ENCODE measurements around the gene ACADVL.
"Not testable (repeated sequence)": the region's sequence is repeated elsewhere in the genome, so short reads cannot be mapped to it uniquely, and the experiment has no call there.

ACADVL gene

DNA sequence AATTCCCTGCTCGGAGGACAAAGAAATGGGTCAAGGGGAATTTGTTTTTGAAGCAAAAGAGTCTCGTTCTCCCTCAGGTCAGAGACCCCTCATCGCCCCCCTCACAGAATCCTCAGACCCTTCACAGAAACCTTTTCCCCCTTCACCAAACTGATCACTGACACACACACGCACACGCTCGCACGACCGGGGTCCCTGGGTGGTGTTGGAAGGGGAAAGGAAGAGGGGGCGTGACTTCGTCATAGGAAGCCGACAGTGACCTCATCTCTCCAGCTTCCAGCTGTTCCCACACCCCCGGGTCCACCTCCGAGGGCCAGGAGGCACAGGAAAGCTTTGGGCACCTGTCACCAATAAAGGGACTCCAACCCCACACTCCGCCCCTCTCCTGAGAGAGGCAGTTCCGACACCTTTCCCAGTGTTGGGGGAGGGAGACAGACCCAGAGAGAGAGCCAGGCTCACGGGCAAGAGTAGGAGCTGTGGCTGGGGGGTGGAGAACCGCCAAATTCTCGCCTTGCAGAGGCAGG, 41.7 kb upstream of the ACADVL start:
- Histone ChIP-seq H3K27me3 (ENCODE audit: control insufficient read depth in 5 of 5, insufficient read depth in 4 of 5, low read length in 5 of 5) (peaks cover 15 to 35% (median 24%) of the 10 kb centered on the region in 5 donors), H3K4me1 (ENCODE audit: control insufficient read depth in 5 of 5, insufficient read depth in 5 of 5, low read length in 5 of 5) (peaks cover 2 to 24% (median 24%) of the 10 kb centered on the region in 5 donors), H3K27ac (ENCODE audit: low read depth, low read length) (no peak overlapping the region), H3K36me3 (ENCODE audit: control insufficient read depth in 5 of 5, insufficient read depth in 5 of 5, low read length in 5 of 5) (no peaks in the 10 kb centered on the region), H3K9me3 (ENCODE audit: control insufficient read depth in 5 of 5, low read length in 5 of 5) (no peaks in the 10 kb centered on the region), H3K9ac (ENCODE audit: low read length in 5 of 5) (peak overlapping the region in 3 of 5 donors; percentile 35 to 54 (median 53)), H3K4me3 (ENCODE audit: low read depth in 1 of 5, low read length in 5 of 5) (peak overlapping the region in 4 of 5 donors; percentile 43 to 64 (median 56))

DNA sequence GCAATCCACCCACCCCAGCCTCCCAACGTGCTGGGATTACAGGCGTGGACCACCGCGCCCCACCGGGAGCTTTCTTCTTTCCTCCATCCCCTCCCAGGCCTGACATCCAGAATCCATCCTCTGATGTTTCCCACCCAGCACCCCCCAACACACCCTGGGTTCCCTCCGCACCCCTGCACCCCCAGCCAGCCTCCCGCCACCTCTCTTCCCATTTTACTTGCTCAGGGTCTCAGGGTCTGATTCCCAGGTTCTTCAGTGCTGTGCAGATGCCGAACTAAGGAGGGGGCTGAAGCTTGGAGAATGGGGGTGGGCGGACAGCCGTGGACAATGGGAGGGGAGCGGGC, 40.8 kb upstream of the ACADVL start:
- H3K9me3 ChIP-seq (ENCODE audit: control insufficient read depth in 5 of 5, low read length in 5 of 5) = no peaks in the 10 kb centered on the region
- no peaks in the 10 kb centered on the region for H3K36me3 ChIP-seq (ENCODE audit: control insufficient read depth in 5 of 5, insufficient read depth in 5 of 5, low read length in 5 of 5)
- H3K27me3 ChIP-seq (ENCODE audit: control insufficient read depth in 5 of 5, insufficient read depth in 4 of 5, low read length in 5 of 5) = peaks cover 15 to 35% (median 24%) of the 10 kb centered on the region in 5 donors
- no peak overlapping the region for H3K9ac ChIP-seq (ENCODE audit: low read length in 5 of 5)
- no peak overlapping the region for H3K27ac ChIP-seq (ENCODE audit: low read depth, low read length)
- H3K4me1 ChIP-seq (ENCODE audit: control insufficient read depth in 5 of 5, insufficient read depth in 5 of 5, low read length in 5 of 5) = peaks cover 2 to 22% (median 21%) of the 10 kb centered on the region in 5 donors
- H3K4me3 ChIP-seq (ENCODE audit: low read depth in 1 of 5, low read length in 5 of 5) = no peak overlapping the region

DNA sequence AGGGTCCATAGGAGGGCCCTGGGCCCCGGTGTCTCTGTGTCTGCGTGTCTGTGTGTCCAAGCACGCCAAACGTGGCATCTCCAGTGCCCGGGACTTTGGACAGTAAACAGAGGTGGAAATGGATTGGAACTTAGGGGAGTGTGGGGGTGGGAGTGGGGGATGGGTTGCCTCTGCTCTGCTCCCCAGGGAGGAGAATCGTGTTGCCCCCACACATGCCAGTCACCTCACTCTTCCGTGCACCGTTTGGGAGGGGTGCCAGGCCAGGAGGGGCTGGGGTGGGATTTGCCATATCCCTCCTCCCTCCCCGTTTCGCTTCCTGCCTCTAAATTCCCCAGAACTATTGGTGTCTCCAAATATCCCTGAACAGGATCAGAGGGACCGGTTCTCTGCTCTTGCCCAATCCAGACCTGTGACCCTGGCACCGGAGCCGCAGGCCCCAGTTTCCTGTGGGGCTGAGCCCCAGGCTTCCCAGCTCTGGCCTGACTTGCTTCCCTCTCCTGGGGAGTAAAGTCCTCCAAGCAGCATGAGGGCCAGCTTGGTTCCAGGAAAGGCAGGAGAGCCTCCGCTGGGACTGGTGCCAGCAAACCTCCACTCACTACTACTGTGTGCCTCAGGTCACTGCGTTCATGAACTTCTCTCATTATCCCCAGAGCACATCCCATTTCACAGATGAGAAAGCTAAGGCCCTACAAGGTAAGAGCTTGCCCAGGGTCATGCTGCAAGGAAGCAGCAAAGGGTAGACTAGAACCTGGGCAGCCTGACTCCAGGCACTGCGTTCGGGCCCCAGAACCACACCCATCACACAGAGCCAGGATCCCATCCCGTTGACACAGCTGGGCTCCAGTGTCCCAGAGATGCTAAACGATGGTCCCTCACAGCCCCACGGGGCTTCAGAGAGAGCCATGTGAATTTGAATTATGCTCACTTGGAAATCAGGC, 40.2 kb upstream of the ACADVL start, which contains the start of gene ASGR1:
TSS of gene ASGR1 (minus strand) at position 54 of the 938 bp plus-strand sequence. CDS start 807 bp downstream, outside the sequence.
- Histone ChIP-seq H3K4me3 (ENCODE audit: low read depth in 1 of 5, low read length in 5 of 5) (no peak within 1 kb of the TSS), H3K27me3 (ENCODE audit: control insufficient read depth in 5 of 5, insufficient read depth in 4 of 5, low read length in 5 of 5) (peaks cover 12 to 32% (median 23%) of the 10 kb centered on the region in 5 donors), H3K27ac (ENCODE audit: low read depth, low read length) (no peak within 1 kb of the TSS), H3K4me1 (ENCODE audit: control insufficient read depth in 5 of 5, insufficient read depth in 5 of 5, low read length in 5 of 5) (peaks cover 2 to 16% (median 15%) of the 10 kb centered on the region in 5 donors), H3K36me3 (ENCODE audit: control insufficient read depth in 5 of 5, insufficient read depth in 5 of 5, low read length in 5 of 5) (no peaks in the 10 kb centered on the region), H3K9me3 (ENCODE audit: control insufficient read depth in 5 of 5, low read length in 5 of 5) (no peaks in the 10 kb centered on the region), H3K9ac (ENCODE audit: low read length in 5 of 5) (no peak within 1 kb of the TSS)

DNA sequence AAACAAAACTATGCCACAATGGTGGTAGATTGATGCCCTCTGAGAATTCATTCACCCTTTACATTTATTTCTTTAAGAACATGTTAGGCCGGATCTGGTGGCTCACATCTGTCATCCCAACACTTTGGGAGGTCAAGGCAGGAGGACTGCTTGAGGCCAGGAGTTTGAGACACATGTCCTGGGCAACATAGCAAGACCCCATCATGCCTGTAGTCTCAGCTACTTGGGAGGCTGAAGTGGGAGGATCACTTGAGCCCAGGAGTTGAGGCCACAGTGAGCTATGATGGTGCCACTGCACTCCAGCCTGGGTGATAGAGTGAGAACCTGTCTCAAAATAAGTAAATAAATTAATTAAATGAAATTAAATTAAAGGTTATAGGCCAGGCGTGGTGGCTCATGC, 37.6 kb upstream of the ACADVL start:
- not testable (repeated sequence) for H3K9ac ChIP-seq (ENCODE audit: low read length in 5 of 5); H3K36me3 ChIP-seq (ENCODE audit: control insufficient read depth in 5 of 5, insufficient read depth in 5 of 5, low read length in 5 of 5); H3K9me3 ChIP-seq (ENCODE audit: control insufficient read depth in 5 of 5, low read length in 5 of 5); H3K27ac ChIP-seq (ENCODE audit: low read depth, low read length); H3K4me3 ChIP-seq (ENCODE audit: low read depth in 1 of 5, low read length in 5 of 5)
- Histone ChIP-seq H3K27me3 (ENCODE audit: control insufficient read depth in 5 of 5, insufficient read depth in 4 of 5, low read length in 5 of 5) (peaks cover 6 to 16% (median 11%) of the 10 kb centered on the region in 5 donors), H3K4me1 (ENCODE audit: control insufficient read depth in 5 of 5, insufficient read depth in 5 of 5, low read length in 5 of 5) (peaks cover 0 to 12% (median 11%) of the 10 kb centered on the region in 5 donors)

DNA sequence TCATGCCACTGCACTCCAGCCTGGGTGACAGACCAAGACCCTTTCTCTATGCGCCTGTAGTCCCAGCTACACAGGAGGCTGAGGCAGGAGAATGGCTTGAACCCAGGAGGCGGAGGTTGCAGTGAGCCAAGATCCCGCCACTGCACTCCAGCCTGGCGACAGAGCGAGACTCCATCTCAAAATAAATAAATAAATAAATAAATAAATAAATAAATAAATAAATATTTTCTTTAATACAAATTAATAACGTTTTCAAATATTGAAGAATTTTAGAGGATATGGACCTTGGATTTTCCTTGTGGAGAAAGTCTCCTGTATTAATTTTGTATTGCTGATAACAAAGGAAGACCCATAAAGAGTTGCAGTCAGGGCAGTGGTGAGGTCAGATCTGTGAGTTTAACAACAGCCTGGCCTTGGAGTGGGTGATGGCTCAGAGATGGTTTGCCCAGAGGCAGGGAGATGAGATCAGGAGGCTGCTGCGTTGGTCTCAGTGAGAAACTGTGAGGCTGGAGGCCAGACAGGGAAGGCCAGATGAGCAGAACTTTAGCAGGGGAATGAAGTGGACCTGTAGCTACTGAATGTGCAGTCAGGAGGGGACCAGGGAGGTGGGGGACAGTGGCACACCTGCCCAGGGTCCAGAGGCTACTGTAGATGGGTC, 36.2 kb upstream of the ACADVL start:
- H3K4me1 ChIP-seq (ENCODE audit: control insufficient read depth in 5 of 5, insufficient read depth in 5 of 5, low read length in 5 of 5) = no peaks in the 10 kb centered on the region
- no peak overlapping the region for H3K9ac ChIP-seq (ENCODE audit: low read length in 5 of 5)
- peaks cover 0 to 6% (median 0%) of the 10 kb centered on the region in 5 donors for H3K27me3 ChIP-seq (ENCODE audit: control insufficient read depth in 5 of 5, insufficient read depth in 4 of 5, low read length in 5 of 5)
- H3K4me3 ChIP-seq (ENCODE audit: low read depth in 1 of 5, low read length in 5 of 5) = no peak overlapping the region
- H3K36me3 ChIP-seq (ENCODE audit: control insufficient read depth in 5 of 5, insufficient read depth in 5 of 5, low read length in 5 of 5) = no peaks in the 10 kb centered on the region
- no peak overlapping the region for H3K27ac ChIP-seq (ENCODE audit: low read depth, low read length)
- no peaks in the 10 kb centered on the region for H3K9me3 ChIP-seq (ENCODE audit: control insufficient read depth in 5 of 5, low read length in 5 of 5)

DNA sequence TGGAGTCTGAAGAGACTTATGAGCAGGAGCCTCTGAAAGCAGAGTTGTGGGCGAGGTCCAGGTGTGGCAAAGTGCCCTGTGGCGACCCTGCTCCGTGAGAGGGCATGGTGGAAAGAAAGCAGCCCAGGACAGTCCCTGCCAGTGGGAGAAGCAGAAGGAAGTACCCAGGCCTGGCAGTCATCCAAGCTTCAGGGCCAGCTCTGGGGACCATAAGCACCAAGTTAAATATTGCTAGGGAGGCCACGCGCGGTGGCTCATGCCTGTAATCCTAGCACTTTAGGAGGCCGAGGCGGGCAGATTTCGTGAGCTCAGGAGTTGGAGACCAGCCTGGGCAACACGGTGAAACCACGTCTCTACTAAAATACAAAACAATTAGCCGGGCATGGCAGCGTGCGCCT, 35.6 kb upstream of the ACADVL start:
- Histone ChIP-seq H3K27me3 (ENCODE audit: control insufficient read depth in 5 of 5, insufficient read depth in 4 of 5, low read length in 5 of 5) (peaks cover 0 to 4% (median 0%) of the 10 kb centered on the region in 5 donors), H3K4me3 (ENCODE audit: low read depth in 1 of 5, low read length in 5 of 5) (no peak overlapping the region), H3K9me3 (ENCODE audit: control insufficient read depth in 5 of 5, low read length in 5 of 5) (no peaks in the 10 kb centered on the region), H3K36me3 (ENCODE audit: control insufficient read depth in 5 of 5, insufficient read depth in 5 of 5, low read length in 5 of 5) (no peaks in the 10 kb centered on the region), H3K4me1 (ENCODE audit: control insufficient read depth in 5 of 5, insufficient read depth in 5 of 5, low read length in 5 of 5) (no peaks in the 10 kb centered on the region), H3K27ac (ENCODE audit: low read depth, low read length) (no peak overlapping the region), H3K9ac (ENCODE audit: low read length in 5 of 5) (no peak overlapping the region)

DNA sequence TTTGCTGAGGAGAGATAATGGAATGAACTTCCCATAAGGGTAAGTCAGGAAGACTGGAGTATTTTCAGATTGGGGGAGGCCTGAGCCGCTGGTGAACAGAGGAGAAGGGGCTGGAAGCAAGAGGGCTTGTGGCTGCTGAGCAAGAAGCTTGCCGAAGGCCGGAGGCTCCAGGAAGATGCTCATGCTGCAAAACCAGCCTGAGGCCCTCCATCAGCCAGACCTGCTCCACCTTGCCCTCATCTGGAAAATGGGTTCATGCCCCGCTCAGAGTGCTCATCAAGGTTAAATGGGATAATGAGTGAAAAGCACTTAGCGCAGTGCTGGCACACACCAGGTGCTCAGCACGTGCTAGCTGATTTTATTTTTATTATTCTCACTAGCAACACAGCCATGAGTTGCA, 35.1 kb upstream of the ACADVL start:
- Histone ChIP-seq H3K4me3 (ENCODE audit: low read depth in 1 of 5, low read length in 5 of 5) (no peak overlapping the region), H3K9ac (ENCODE audit: low read length in 5 of 5) (peak overlapping the region in 1 of 5 donors; percentile 30), H3K4me1 (ENCODE audit: control insufficient read depth in 5 of 5, insufficient read depth in 5 of 5, low read length in 5 of 5) (no peaks in the 10 kb centered on the region), H3K36me3 (ENCODE audit: control insufficient read depth in 5 of 5, insufficient read depth in 5 of 5, low read length in 5 of 5) (peaks cover 0 to 3% (median 0%) of the 10 kb centered on the region in 5 donors), H3K9me3 (ENCODE audit: control insufficient read depth in 5 of 5, low read length in 5 of 5) (no peaks in the 10 kb centered on the region), H3K27ac (ENCODE audit: low read depth, low read length) (no peak overlapping the region), H3K27me3 (ENCODE audit: control insufficient read depth in 5 of 5, insufficient read depth in 4 of 5, low read length in 5 of 5) (peaks cover 0 to 3% (median 0%) of the 10 kb centered on the region in 5 donors)

DNA sequence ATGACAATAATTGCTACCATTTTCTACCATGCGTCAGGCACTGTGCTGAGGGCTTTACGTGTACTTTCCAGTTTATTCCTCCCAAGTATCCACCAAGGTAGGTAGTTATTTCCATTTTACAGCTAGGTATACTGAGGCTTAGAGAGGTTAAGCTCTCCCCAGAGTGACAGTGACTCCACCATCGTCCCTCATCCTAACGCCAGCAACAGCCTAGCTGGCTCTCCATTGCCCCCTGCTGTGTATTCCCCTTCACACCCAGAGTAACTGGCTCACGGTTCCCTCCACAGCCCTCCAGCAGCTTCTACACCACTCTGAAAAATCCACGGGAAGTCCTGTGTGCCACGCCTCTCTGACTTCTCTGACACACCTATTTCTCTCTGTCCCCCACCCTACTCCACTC, 33.5 kb upstream of the ACADVL start:
- H3K4me3 ChIP-seq (ENCODE audit: low read depth in 1 of 5, low read length in 5 of 5) = no peak overlapping the region
- no peaks in the 10 kb centered on the region for H3K27me3 ChIP-seq (ENCODE audit: control insufficient read depth in 5 of 5, insufficient read depth in 4 of 5, low read length in 5 of 5)
- H3K27ac ChIP-seq (ENCODE audit: low read depth, low read length) = no peak overlapping the region
- H3K4me1 ChIP-seq (ENCODE audit: control insufficient read depth in 5 of 5, insufficient read depth in 5 of 5, low read length in 5 of 5) = no peaks in the 10 kb centered on the region
- no peak overlapping the region for H3K9ac ChIP-seq (ENCODE audit: low read length in 5 of 5)
- H3K36me3 ChIP-seq (ENCODE audit: control insufficient read depth in 5 of 5, insufficient read depth in 5 of 5, low read length in 5 of 5) = peaks cover 0 to 9% (median 0%) of the 10 kb centered on the region in 5 donors
- no peaks in the 10 kb centered on the region for H3K9me3 ChIP-seq (ENCODE audit: control insufficient read depth in 5 of 5, low read length in 5 of 5)

DNA sequence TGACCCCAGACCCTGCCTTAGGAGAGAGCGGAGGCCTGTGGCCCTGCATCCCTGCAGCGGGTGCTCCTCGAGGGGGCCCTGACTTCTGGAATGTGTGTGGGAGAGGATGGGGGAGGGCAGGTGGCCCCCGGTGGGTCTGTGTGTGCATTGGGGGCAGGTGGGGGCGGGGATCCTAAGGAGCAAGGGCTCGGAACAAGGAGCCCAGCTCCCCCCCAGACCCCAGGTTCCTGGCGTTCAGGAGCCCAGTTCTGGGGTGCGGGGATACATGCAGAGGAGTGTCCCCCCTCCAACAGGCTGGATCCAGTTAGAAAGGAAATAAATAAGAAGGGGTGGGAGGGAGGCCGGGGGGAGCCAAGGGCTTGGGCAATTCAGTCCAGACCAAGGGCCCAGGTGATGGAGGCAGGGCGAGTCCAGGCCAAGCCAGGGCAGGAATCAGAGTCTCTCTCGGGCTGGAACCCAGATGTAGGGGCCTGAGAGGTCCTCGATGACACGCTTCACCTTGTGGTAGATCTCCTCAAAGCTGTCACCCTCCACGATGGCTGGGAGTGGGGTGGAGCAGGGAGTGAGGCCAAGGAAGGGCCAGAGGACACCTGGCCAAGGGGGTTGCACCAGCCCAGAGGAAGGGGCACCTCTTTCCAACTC, 29.3 kb upstream of the ACADVL start:
- Histone ChIP-seq H3K9me3 (ENCODE audit: control insufficient read depth in 5 of 5, low read length in 5 of 5) (no peaks in the 10 kb centered on the region), H3K27me3 (ENCODE audit: control insufficient read depth in 5 of 5, insufficient read depth in 4 of 5, low read length in 5 of 5) (no peaks in the 10 kb centered on the region), H3K9ac (ENCODE audit: low read length in 5 of 5) (no peak overlapping the region), H3K4me1 (ENCODE audit: control insufficient read depth in 5 of 5, insufficient read depth in 5 of 5, low read length in 5 of 5) (no peaks in the 10 kb centered on the region), H3K36me3 (ENCODE audit: control insufficient read depth in 5 of 5, insufficient read depth in 5 of 5, low read length in 5 of 5) (peaks cover 0 to 35% (median 6%) of the 10 kb centered on the region in 5 donors), H3K27ac (ENCODE audit: low read depth, low read length) (no peak overlapping the region), H3K4me3 (ENCODE audit: low read depth in 1 of 5, low read length in 5 of 5) (no peak overlapping the region)

Measured in subcutaneous abdominal adipose tissue (tissue), 5 donors.